ENCODE measurements around the gene VEZF1.

- no peak for TF ChIP-seq POLR2AphosphoS5 (IDR thresholded peaks at IDR 0.05; ENCODE audit: low read depth, low read length)
- TF ChIP-seq POLR2A (IDR thresholded peaks at IDR 0.05; ENCODE audit: low read depth, low read length), result no peak
Measured at GRCh38 chr17:57940653-57941329, 47.3 kb downstream of the VEZF1 start.
